ENCODE data around the gene AARS1.
A peak's percentile ranks its signal among the peaks of the same experiment; 100 is the strongest.
"Not testable (repeated sequence)": the region's sequence is repeated elsewhere in the genome, so short reads cannot be mapped to it uniquely, and the experiment has no call there.

The AARS1 gene

GRCh38 chr16:70270176-70270575 lies 19.1 kb downstream of the AARS1 start:
- DNase-seq, result no peak

GRCh38 chr16:70269471-70269870 lies 19.8 kb downstream of the AARS1 start:
- DNase-seq, result no peak

- DNase-seq, result not testable (repeated sequence)
These were observed 21.4 kb downstream of the AARS1 start for GRCh38 chr16:70267922-70268321.

- DNase-seq, result no peak
These were observed 21.8 kb downstream of the AARS1 start for GRCh38 chr16:70267516-70267915.

GRCh38 chr16:70259903-70260302 lies 29.4 kb downstream of the AARS1 start:
- not testable (repeated sequence) for DNase-seq

GRCh38 chr16:70258946-70259345 lies 30.4 kb downstream of the AARS1 start:
- no peak for DNase-seq

GRCh38 chr16:70258065-70258464 lies 31.2 kb downstream of the AARS1 start:
- no peak for DNase-seq

- DNase-seq, result no peak
These were observed 31.9 kb downstream of the AARS1 start for GRCh38 chr16:70257391-70257790.

- DNase-seq, result no peak
These were observed 33.7 kb downstream of the AARS1 start for GRCh38 chr16:70255574-70255973.

GRCh38 chr16:70254965-70255286 lies 34.4 kb downstream of the AARS1 start:
- DNase-seq, result no peak

- no peak for DNase-seq
These were observed 34.9 kb downstream of the AARS1 start for GRCh38 chr16:70254180-70254964.

- no peak for DNase-seq
These were observed 35.8 kb downstream of the AARS1 start for GRCh38 chr16:70253291-70254106.

- DNase-seq, result no peak
These were observed 36.8 kb downstream of the AARS1 start for GRCh38 chr16:70252355-70252988.

GRCh38 chr16:70251629-70252354 lies 37.5 kb downstream of the AARS1 start, which contains the start of gene EXOSC6:
EXOSC6 (minus strand) TSS chr16:70251940; CDS start chr16:70251900, 40 bp downstream.
- peak; percentile 61 for DNase-seq

GRCh38 chr16:70250748-70251628 lies 38.3 kb downstream of the AARS1 start:
- no peak for DNase-seq

GRCh38 chr16:70249697-70250096 lies 39.6 kb downstream of the AARS1 start:
- DNase-seq, result not testable (repeated sequence)

GRCh38 chr16:70238773-70239172 lies 50.5 kb downstream of the AARS1 start:
- DNase-seq, result not testable (repeated sequence)

- DNase-seq, result not testable (repeated sequence)
These were observed 57.5 kb downstream of the AARS1 start for GRCh38 chr16:70231831-70232230.

- DNase-seq, result not testable (repeated sequence)
These were observed 63.3 kb downstream of the AARS1 start for GRCh38 chr16:70226024-70226423.

- not testable (repeated sequence) for DNase-seq
These were observed 63.9 kb downstream of the AARS1 start for GRCh38 chr16:70225430-70225829.

- DNase-seq, result not testable (repeated sequence)
These were observed 64.7 kb downstream of the AARS1 start for GRCh38 chr16:70224645-70225044.
